Mesothelial cell of epicardium (in vitro differentiated cells): Measurements from ENCODE around the gene DMD. TPM values are rescaled to one million over a fixed set of nuclear protein-coding genes. Genes with fewer than 3 reads are reported as not detected.

Experiments used
- DNase-seq, 2 experiments: peaks; one replicate each; pipeline ENCODE4 v3.0.0; 2021; ENCODE audit warnings: low spot score in 2 of 2; ENCODE audit not compliant: unreplicated experiment in 2 of 2
- H3K27ac Mint-ChIP-seq: 2 replicates; pipeline ENCODE4 v1.8.0; 2021; ENCODE audit warnings: mixed read lengths
- H3K27me3 Mint-ChIP-seq: 2 replicates; pipeline ENCODE4 v1.8.0; 2021; ENCODE audit warnings: low read depth, mixed read lengths
- H3K36me3 Mint-ChIP-seq: 2 replicates; pipeline ENCODE4 v1.8.0; 2021; ENCODE audit warnings: mixed read lengths
- H3K4me1 Mint-ChIP-seq: 2 replicates; pipeline ENCODE4 v1.8.0; 2021; ENCODE audit warnings: mixed read lengths
- H3K4me3 Mint-ChIP-seq: 2 replicates; pipeline ENCODE4 v1.8.0; 2021; ENCODE audit warnings: mild to moderate bottlenecking, moderate library complexity, mixed read lengths
- H3K9me3 Mint-ChIP-seq: 2 replicates; pipeline ENCODE4 v1.8.0; 2021; ENCODE audit warnings: mixed read lengths
- CTCF ChIP-seq: fragments of 200-600 bp; sonication (generic); IDR thresholded peaks from one replicate; pipeline ENCODE4 v1.5.0; 2021; ENCODE audit warnings: antibody characterized with exemption; ENCODE audit not compliant: unreplicated experiment
- total RNA-seq: library from RNA; stranded (reverse); gene quantifications from 3 replicates; pipeline ENCODE4 v1.2.1, GENCODE V29; 2021

Gene DMD
- total RNA-seq, 1 donor from 2014 or later, result 79.4 TPM

- DNase-seq, result no peak
- Mint-ChIP-seq H3K4me1 (peaks cover 2% of the 10 kb centered on the region), H3K27ac (no peak overlapping the region), H3K9me3 (peaks cover 45% of the 10 kb centered on the region), H3K27me3 (no peaks in the 10 kb centered on the region), H3K36me3 (no peaks in the 10 kb centered on the region), H3K4me3 (no peak overlapping the region)
- TF ChIP-seq CTCF, result no peak
Observed at GRCh38 chrX:31092476-31092875, 2118.9 kb downstream of the DMD start.

DNA sequence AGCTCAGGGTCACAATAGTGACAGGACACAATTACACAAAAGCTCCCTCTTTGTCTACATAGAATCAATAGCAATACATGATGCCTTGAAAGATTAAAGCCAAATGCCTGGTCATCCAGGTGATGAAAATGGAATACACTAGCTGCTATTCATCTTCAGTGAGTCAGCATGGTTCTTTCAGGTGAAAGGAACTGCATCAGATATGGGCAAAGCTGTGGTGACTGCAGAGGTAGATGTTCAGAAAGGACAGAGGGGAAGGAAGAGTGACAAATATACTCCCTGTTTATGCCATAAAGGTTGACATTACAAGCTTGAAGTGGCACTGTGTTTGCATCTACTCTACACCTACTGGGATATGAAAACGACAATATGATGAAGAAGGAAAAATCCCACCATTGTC lies 2119.5 kb downstream of the DMD start:
- DNase-seq, result no peak
- H3K27me3 Mint-ChIP-seq, result no peaks in the 10 kb centered on the region
- H3K4me1 Mint-ChIP-seq, result peaks cover 8% of the 10 kb centered on the region
- no peaks in the 10 kb centered on the region for H3K36me3 Mint-ChIP-seq
- no peak overlapping the region for H3K4me3 Mint-ChIP-seq
- H3K27ac Mint-ChIP-seq, result no peak overlapping the region
- TF ChIP-seq CTCF, result no peak
- H3K9me3 Mint-ChIP-seq, result peaks cover 47% of the 10 kb centered on the region

- no peak overlapping the region for H3K27ac Mint-ChIP-seq
- peaks cover 41% of the 10 kb centered on the region for H3K9me3 Mint-ChIP-seq
- TF ChIP-seq CTCF, result no peak
- H3K4me1 Mint-ChIP-seq, result peaks cover 9% of the 10 kb centered on the region
- H3K4me3 Mint-ChIP-seq, result no peak overlapping the region
- no peak for DNase-seq
- H3K36me3 Mint-ChIP-seq, result peaks cover 5% of the 10 kb centered on the region
- no peaks in the 10 kb centered on the region for H3K27me3 Mint-ChIP-seq
Observed at GRCh38 chrX:31074522-31074921, 2136.8 kb downstream of the DMD start.

GRCh38 chrX:31071725-31072124 lies 2139.6 kb downstream of the DMD start, which contains the start of gene FTHL17:
TSS of gene FTHL17 (minus strand) at chrX:31072041. CDS start at chrX:31071953, 88 bp downstream.
- no peak within 1 kb of the TSS for H3K4me3 Mint-ChIP-seq
- no peak for DNase-seq
- peaks cover 5% of the 10 kb centered on the region for H3K36me3 Mint-ChIP-seq
- TF ChIP-seq CTCF, result no peak
- H3K4me1 Mint-ChIP-seq, result peaks cover 9% of the 10 kb centered on the region
- H3K27me3 Mint-ChIP-seq, result no peaks in the 10 kb centered on the region
- no peak within 1 kb of the TSS for H3K27ac Mint-ChIP-seq
- peaks cover 48% of the 10 kb centered on the region for H3K9me3 Mint-ChIP-seq

DNA sequence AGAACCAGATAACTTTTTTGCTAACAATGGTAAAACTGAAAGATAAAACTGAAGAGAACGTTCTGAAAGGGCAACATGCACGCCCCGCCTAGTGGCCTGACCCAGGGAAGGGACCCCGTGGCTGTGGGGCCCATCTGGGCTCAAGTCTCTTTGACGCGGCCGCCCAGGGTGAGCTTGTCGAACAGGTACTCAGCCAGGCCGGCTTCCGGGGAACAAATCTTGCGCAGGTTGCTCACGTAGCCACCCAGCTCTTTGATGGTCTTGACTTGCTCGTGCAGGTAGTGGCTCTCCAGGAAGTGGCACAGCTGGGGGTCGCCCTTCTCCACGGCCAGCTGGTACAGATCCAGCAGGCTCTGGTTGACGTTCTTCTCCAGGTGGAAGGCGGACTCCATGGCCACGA lies 2140.1 kb downstream of the DMD start:
- Mint-ChIP-seq H3K27me3 (no peaks in the 10 kb centered on the region), H3K27ac (no peak overlapping the region), H3K4me1 (peaks cover 9% of the 10 kb centered on the region), H3K9me3 (peaks cover 48% of the 10 kb centered on the region), H3K4me3 (no peak overlapping the region), H3K36me3 (peaks cover 5% of the 10 kb centered on the region)
- DNase-seq, result no peak
- no peak for TF ChIP-seq CTCF

DNA sequence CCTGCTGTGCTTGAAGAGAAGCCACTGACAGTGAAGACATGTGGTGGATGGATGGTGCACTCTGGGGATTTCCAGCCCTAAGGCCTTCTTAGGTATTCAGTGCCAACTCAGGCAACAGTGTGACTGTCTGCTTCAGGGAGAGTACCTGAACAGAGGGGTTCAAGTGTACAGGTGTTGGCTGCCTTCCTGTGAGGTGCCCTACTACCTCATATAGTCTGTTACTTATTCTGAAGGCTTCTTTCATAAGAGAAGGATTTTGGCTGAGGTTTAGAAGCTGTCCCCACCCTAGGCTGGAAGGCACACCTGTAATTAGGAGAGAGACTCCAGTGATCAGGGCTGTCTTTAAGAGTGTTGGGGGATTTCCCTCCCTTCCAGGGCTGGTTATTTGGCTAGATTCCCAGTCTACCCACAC lies 2141.3 kb downstream of the DMD start:
- peak overlapping the region; percentile 14 for H3K27ac Mint-ChIP-seq
- H3K9me3 Mint-ChIP-seq, result peaks cover 49% of the 10 kb centered on the region
- H3K4me1 Mint-ChIP-seq, result peaks cover 9% of the 10 kb centered on the region
- no peaks in the 10 kb centered on the region for H3K27me3 Mint-ChIP-seq
- H3K36me3 Mint-ChIP-seq, result peaks cover 5% of the 10 kb centered on the region
- H3K4me3 Mint-ChIP-seq, result no peak overlapping the region
- DNase-seq, result no peak
- no peak for TF ChIP-seq CTCF
